ENCODE measurements around the gene CUEDC1.
"Not testable (repeated sequence)": the region's sequence is repeated elsewhere in the genome, so short reads cannot be mapped to it uniquely, and the experiment has no call there.

The CUEDC1 gene

GRCh38 chr17:57937492-57937891 lies 17.7 kb downstream of the CUEDC1 start:
- no peak for DNase-seq

- no peak for DNase-seq
These were observed 19.1 kb downstream of the CUEDC1 start for GRCh38 chr17:57935833-57936807.

- no peak for DNase-seq
These were observed 23.6 kb downstream of the CUEDC1 start for GRCh38 chr17:57931488-57932137.

GRCh38 chr17:57930239-57930638 lies 25.0 kb downstream of the CUEDC1 start:
- no peak for DNase-seq

GRCh38 chr17:57929386-57929785 lies 25.8 kb downstream of the CUEDC1 start:
- no peak for DNase-seq

- no peak for DNase-seq
These were observed 26.3 kb downstream of the CUEDC1 start for GRCh38 chr17:57928928-57929327.

GRCh38 chr17:57927048-57927723 lies 28.0 kb downstream of the CUEDC1 start:
- DNase-seq: peak; percentile 44

GRCh38 chr17:57926723-57927047 lies 28.5 kb downstream of the CUEDC1 start:
- DNase-seq: no peak

- no peak for DNase-seq
These were observed 29.7 kb downstream of the CUEDC1 start for GRCh38 chr17:57925361-57925990.

- no peak for DNase-seq
These were observed 30.5 kb downstream of the CUEDC1 start for GRCh38 chr17:57924677-57925076.

GRCh38 chr17:57923182-57923872 lies 31.9 kb downstream of the CUEDC1 start:
- DNase-seq: no peak

- not testable (repeated sequence) for DNase-seq
These were observed 32.5 kb downstream of the CUEDC1 start for GRCh38 chr17:57922745-57923144.

GRCh38 chr17:57920916-57921703 lies 34.1 kb downstream of the CUEDC1 start:
- DNase-seq: no peak

GRCh38 chr17:57919918-57920317 lies 35.3 kb downstream of the CUEDC1 start:
- DNase-seq: no peak

- DNase-seq: no peak
These were observed 37.0 kb downstream of the CUEDC1 start for GRCh38 chr17:57918017-57918895.

GRCh38 chr17:57916925-57917858 lies 38.0 kb downstream of the CUEDC1 start:
- DNase-seq: peak; percentile 88

- peak; percentile 80 for DNase-seq
These were observed 39.0 kb downstream of the CUEDC1 start for GRCh38 chr17:57915985-57916757.

GRCh38 chr17:57915544-57915943 lies 39.7 kb downstream of the CUEDC1 start:
- DNase-seq: no peak
